Endothelial cell of umbilical vein (primary cell): ENCODE results near the gene ARL3.

Experiments
- CTCF ChIP-seq, 2 donors: IDR thresholded peaks; 1 replicate in 1 of 2; 2 replicates in 1 of 2; pipeline ENCODE4 v1.5.1; 2011; ENCODE audit warnings: low read length in 2 of 2, mild to moderate bottlenecking in 2 of 2, moderate library complexity in 2 of 2, control low read depth in 1 of 2, inconsistent platforms in 1 of 2, low read depth in 1 of 2; ENCODE audit not compliant: insufficient read depth in 1 of 2; ENCODE audit errors: extremely low read depth in 1 of 2
- EZH2 ChIP-seq: IDR thresholded peaks from 2 replicates; pipeline ENCODE4 v1.6.1; 2012; ENCODE audit warnings: borderline replicate concordance, low read depth, mild to moderate bottlenecking, moderate library complexity, low read length, inconsistent platforms; ENCODE audit not compliant: severe bottlenecking
- FOS ChIP-seq: IDR thresholded peaks from 2 replicates; pipeline ENCODE4 v1.6.1; 2011; ENCODE audit warnings: mild to moderate bottlenecking, low read length, moderate library complexity, borderline replicate concordance; ENCODE audit not compliant: insufficient read depth
- MAX ChIP-seq: IDR thresholded peaks from 2 replicates; pipeline ENCODE4 v1.6.1; 2011; ENCODE audit not compliant: insufficient read depth, insufficient read length
- POLR2A ChIP-seq: IDR thresholded peaks from 2 replicates; pipeline ENCODE4 v1.6.1; 2012; ENCODE audit warnings: low read depth, mild to moderate bottlenecking, control low read depth, low read length
- POLR2AphosphoS5 ChIP-seq: IDR thresholded peaks from 2 replicates; pipeline ENCODE4 v1.6.1; 2012; ENCODE audit warnings: low read depth, mild to moderate bottlenecking, control low read depth, low read length, moderate library complexity; ENCODE audit not compliant: insufficient read depth

DNA sequence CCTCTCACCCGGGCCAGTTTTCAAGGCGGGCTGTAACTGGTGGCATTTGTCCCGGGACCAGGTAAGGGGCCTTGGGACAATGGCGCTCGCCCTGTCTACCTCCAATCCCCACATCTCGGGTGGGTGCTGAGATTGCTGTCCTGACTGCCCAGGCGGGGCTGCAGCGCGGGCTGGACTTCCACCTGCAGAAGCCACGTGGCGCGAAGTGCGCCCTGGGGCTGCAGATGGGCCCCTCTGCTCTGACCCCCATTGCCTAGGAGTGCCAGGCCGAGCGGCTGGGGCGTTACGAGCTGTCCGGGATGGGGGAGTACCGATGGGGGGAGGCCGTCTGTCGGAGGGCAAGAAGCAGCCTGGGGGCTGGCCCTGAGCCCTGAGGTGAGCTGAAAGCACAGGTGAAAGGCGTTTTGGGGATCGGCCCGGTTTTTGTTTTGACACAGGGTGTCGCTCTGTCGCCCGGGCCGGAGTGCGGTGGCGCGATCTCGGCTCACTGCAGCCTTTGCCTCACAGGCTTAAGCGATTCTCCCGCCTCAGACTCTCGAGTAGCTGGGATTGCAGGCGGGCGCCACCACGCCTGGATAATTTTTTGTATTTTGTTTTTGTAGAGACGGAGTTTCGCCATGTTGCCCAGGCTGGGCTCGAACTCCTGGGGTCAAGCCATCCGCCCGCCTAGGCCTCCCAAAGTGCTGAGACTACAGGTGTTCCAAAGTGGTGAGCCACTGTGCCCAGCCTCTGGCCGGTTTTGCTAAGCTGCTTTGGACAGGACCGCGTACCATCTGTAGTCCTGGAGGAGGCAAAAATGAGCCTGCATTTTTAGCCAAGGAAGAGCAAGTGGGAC is 641 bp upstream of the ARL3 start, which contains the start of gene SFXN2:
- no peak for TF ChIP-seq POLR2A
- TF ChIP-seq CTCF (IDR thresholded peaks at IDR 0.05; ENCODE audit: extremely low read depth in 1 of 2, insufficient read depth in 1 of 2, low read depth in 1 of 2, low read length in 2 of 2): no peak
- TF ChIP-seq POLR2AphosphoS5: no peak
- no peak for TF ChIP-seq EZH2
- no peak for TF ChIP-seq MAX
- no peak for TF ChIP-seq FOS
